DMS153 (cell line): ENCODE data around the gene PSRC1.
A peak's percentile ranks its signal among the peaks of the same experiment; 100 is the strongest.

ENCODE experiments used
- DNase-seq: peaks from one replicate; lab custom pipeline; 2025; lab: John Stamatoyannopoulos, UW

PSRC1 gene

GRCh38 chr1:109258481-109259466, 24.2 kb downstream of the PSRC1 start:
- no peak for DNase-seq

GRCh38 chr1:109257682-109258421, 25.1 kb downstream of the PSRC1 start:
- no peak for DNase-seq

DNA sequence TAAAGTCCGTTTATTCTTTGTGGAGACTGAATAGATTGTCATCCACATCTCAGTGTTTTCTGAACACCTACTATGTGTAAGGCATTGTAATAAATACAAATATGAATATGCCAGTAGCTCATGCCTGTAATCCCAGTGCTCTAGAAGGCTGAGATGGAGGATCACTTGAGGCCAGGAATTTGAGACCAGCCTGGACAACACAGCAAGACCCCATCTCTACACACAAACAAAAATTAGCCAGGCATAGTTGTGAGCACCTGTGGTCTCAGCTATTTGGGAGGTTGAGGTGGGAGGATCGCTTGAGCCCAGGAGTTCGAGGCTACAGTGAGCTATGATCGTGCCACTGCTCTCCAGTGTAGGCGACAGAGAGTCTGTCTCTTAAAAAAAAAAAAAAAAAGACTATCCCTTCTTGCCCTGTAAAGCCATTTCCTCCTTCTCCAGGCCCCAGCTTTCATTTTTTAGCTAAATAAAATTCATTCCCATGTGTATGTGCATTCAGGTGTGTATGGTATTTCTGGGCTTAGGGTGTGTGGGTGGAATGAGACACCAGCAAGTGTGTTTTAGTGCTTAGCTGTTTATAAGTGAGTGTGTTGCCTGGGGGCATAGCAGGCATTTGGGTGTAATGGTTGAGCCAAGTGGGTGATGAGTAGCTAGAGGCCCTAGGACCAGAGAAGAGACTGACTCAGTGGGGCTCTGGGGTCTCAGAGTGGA, 25.8 kb downstream of the PSRC1 start:
- no peak for DNase-seq

DNA sequence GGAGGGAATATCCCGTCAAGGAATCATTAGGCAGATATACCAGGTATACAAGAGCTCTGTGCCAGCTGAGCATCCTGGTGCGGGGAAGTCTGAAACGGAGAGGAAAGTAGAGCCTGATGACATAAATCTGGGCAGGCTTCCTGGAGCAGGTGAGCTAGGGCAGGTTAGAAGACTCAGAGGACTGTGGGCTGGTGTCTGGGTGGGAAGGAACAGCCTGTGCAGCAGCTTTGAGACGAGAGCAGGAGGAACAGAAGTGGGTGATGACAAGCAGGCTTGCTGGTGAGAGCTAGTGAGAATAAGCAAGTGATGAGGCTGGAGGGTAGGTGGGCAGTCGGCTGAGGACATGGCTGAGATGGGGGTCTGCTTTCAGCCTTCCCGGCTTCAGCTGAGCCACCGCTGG, 26.9 kb downstream of the PSRC1 start:
- no peak for DNase-seq

DNA sequence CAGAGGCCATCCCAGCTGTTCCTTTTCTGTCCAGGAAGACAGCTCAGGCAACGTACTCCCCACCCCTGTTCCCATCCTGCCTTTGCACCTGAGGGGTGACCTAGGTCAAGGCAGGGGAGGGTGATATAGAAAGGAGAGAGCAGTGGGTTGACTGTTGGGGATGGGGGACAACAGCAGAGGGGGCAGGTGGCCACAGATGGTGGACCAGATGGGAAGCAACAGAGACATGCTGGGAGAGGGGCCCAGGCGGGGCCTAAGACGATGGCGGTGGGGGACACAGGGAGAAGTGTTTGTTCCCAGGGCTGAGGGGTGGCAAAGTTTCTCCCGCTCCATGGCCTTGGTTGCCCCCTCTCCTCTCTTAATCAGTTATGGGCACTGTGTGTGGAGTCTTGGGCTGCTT, 27.3 kb downstream of the PSRC1 start:
- no peak for DNase-seq

GRCh38 chr1:109255097-109255651, 27.8 kb downstream of the PSRC1 start:
- no peak for DNase-seq

- no peak for DNase-seq
Measured at GRCh38 chr1:109254621-109255096, 28.3 kb downstream of the PSRC1 start.

- DNase-seq = no peak
Measured at GRCh38 chr1:109253803-109254620, 28.9 kb downstream of the PSRC1 start.

- DNase-seq = no peak
Measured at GRCh38 chr1:109252893-109253802, 29.8 kb downstream of the PSRC1 start.

- DNase-seq = no peak
Measured at GRCh38 chr1:109252167-109252892, 30.6 kb downstream of the PSRC1 start.

DNA sequence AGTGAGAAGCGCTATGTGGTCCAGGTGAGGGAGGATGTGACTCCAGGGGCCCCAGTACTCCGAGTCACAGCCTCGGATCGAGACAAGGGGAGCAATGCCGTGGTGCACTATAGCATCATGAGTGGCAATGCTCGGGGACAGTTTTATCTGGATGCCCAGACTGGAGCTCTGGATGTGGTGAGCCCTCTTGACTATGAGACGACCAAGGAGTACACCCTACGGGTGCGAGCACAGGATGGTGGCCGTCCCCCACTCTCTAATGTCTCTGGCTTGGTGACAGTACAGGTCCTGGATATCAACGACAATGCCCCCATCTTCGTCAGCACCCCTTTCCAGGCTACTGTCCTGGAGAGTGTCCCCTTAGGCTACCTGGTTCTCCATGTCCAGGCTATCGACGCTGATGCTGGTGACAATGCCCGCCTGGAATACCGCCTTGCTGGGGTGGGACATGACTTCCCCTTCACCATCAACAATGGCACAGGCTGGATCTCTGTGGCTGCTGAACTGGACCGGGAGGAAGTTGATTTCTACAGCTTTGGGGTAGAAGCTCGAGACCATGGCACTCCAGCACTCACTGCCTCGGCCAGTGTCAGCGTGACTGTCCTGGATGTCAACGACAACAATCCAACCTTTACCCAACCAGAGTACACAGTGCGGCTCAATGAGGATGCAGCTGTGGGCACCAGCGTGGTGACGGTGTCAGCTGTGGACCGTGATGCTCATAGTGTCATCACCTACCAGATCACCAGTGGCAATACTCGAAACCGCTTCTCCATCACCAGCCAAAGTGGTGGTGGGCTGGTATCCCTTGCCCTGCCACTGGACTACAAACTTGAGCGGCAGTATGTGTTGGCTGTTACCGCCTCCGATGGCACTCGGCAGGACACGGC, 31.4 kb downstream of the PSRC1 start:
- DNase-seq = no peak

DNA sequence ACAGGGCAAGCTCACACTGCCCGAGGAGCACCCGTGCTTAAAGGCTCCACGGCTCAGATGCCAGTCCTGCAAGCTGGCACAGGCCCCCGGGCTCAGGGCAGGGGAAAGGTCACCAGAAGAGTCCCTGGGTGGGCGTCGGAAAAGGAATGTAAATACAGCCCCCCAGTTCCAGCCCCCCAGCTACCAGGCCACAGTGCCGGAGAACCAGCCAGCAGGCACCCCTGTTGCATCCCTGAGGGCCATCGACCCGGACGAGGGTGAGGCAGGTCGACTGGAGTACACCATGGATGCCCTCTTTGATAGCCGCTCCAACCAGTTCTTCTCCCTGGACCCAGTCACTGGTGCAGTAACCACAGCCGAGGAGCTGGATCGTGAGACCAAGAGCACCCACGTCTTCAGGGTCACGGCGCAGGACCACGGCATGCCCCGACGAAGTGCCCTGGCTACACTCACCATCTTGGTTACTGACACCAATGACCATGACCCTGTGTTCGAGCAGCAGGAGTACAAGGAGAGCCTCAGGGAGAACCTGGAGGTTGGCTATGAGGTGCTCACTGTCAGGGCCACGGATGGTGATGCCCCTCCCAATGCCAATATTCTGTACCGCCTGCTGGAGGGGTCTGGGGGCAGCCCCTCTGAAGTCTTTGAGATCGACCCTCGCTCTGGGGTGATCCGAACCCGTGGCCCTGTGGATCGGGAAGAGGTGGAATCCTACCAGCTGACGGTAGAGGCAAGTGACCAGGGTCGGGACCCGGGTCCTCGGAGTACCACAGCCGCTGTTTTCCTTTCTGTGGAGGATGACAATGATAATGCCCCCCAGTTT, 32.3 kb downstream of the PSRC1 start:
- no peak for DNase-seq

GRCh38 chr1:109249654-109250401, 33.1 kb downstream of the PSRC1 start:
- DNase-seq = no peak

GRCh38 chr1:109248797-109249629, 33.9 kb downstream of the PSRC1 start, which contains the start of gene CELSR2:
Gene CELSR2 (plus strand): TSS chr1:109249539. CDS start chr1:109250080, 541 bp downstream.
- peak; percentile 24 for DNase-seq

GRCh38 chr1:109248444-109248796, 34.5 kb downstream of the PSRC1 start:
- DNase-seq = no peak
